Type B pancreatic cell (in vitro differentiated cells): ENCODE results near the gene TMPRSS7. TPM values are rescaled to one million over a fixed set of nuclear protein-coding genes. Genes with fewer than 3 reads are reported as not detected.
A peak's percentile ranks its signal among the peaks of the same experiment; 100 is the strongest.
"Not testable (repeated sequence)": the region's sequence is repeated elsewhere in the genome, so short reads cannot be mapped to it uniquely, and the experiment has no call there.

Source experiments
- DNase-seq: peaks from one replicate; pipeline ENCODE4 v3.0.0; 2021; ENCODE audit warnings: mixed read lengths; ENCODE audit not compliant: unreplicated experiment; ENCODE audit errors: extremely low spot score
- H3K27ac Mint-ChIP-seq: 2 replicates; pipeline ENCODE4 v1.8.0; 2021; ENCODE audit warnings: mild to moderate bottlenecking, mixed read lengths
- H3K27me3 Mint-ChIP-seq: 2 replicates; pipeline ENCODE4 v1.8.0; 2021; ENCODE audit warnings: mixed read lengths
- H3K36me3 Mint-ChIP-seq: 2 replicates; pipeline ENCODE4 v1.8.0; 2021; ENCODE audit warnings: mixed read lengths
- H3K4me1 Mint-ChIP-seq: one replicate; pipeline ENCODE4 v1.8.0; 2021; ENCODE audit warnings: mixed read lengths; ENCODE audit not compliant: unreplicated experiment
- H3K4me3 Mint-ChIP-seq: 2 replicates; pipeline ENCODE4 v1.8.0; 2021; ENCODE audit warnings: mild to moderate bottlenecking, mixed read lengths
- H3K9me3 Mint-ChIP-seq: 2 replicates; pipeline ENCODE4 v1.8.0; 2021; ENCODE audit warnings: mixed read lengths
- total RNA-seq: library from RNA; stranded (reverse); gene quantifications from 2 replicates; pipeline ENCODE4 v1.2.1, GENCODE V29; 2021; ENCODE audit warnings: low replicate concordance
- TF ChIP-seq, protein P1 (sequence below): fragments of 200-600 bp; sonication (generic); conservative IDR thresholded peaks from 2 replicates; pipeline ENCODE4 v1.5.0; 2021; ENCODE audit warnings: antibody characterized with exemption, mild to moderate bottlenecking

The TMPRSS7 gene
- total RNA-seq, 1 donor from 2014 or later, result 0.48 TPM

DNA sequence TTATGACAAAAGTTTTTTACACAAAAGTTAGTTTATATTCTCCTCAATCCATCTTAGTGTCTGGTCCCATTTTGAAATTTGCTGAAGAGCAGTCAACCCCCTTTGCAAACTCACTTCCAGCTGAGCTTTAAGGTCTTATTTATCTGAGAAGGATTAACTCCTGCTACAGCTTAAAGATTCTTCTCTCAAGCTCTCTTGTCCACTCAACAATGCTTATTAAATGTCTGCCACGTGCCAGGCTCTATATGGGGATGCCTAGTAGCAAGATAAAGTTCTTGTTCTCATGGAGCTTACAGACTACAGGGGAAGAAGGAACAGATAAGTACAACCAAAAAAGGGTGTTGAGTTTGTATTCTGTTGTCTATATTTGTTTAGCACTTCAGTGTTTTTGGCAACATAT is 18.7 kb downstream of the TMPRSS7 start:
- no peak overlapping the region for H3K27ac Mint-ChIP-seq
- H3K4me1 Mint-ChIP-seq, result no peaks in the 10 kb centered on the region
- no peak for DNase-seq
- no peaks in the 10 kb centered on the region for H3K9me3 Mint-ChIP-seq
- no peaks in the 10 kb centered on the region for H3K36me3 Mint-ChIP-seq
- TF ChIP-seq, protein P1, sequence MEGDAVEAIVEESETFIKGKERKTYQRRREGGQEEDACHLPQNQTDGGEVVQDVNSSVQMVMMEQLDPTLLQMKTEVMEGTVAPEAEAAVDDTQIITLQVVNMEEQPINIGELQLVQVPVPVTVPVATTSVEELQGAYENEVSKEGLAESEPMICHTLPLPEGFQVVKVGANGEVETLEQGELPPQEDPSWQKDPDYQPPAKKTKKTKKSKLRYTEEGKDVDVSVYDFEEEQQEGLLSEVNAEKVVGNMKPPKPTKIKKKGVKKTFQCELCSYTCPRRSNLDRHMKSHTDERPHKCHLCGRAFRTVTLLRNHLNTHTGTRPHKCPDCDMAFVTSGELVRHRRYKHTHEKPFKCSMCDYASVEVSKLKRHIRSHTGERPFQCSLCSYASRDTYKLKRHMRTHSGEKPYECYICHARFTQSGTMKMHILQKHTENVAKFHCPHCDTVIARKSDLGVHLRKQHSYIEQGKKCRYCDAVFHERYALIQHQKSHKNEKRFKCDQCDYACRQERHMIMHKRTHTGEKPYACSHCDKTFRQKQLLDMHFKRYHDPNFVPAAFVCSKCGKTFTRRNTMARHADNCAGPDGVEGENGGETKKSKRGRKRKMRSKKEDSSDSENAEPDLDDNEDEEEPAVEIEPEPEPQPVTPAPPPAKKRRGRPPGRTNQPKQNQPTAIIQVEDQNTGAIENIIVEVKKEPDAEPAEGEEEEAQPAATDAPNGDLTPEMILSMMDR, result no peak
- H3K4me3 Mint-ChIP-seq, result no peak overlapping the region
- H3K27me3 Mint-ChIP-seq, result peaks cover 3% of the 10 kb centered on the region

DNA sequence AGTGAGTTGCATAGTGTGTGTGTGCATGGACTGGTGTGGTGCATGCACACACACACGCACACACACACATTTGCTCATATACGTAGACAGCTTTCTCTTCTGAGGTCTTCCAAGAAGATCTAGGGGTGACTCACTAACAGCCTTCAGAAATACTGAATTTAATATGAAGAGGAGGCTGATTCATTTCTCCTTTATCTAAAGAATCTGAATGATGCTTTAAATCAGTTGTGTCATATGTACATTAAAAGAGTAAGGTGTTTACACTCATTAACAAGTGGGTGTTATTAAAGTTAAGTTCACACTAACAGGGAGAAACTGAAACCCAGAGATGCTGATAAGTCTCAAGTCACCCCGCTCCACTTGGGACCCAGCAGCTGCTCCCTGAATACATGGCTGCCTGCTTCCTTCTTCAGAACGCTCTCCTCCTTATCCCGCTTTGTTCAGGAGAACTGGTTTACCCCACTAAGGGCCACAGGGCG is 22.0 kb downstream of the TMPRSS7 start:
- TF ChIP-seq, protein P1, result no peak
- DNase-seq, result no peak
- H3K36me3 Mint-ChIP-seq, result no peaks in the 10 kb centered on the region
- H3K4me3 Mint-ChIP-seq, result no peak overlapping the region
- no peaks in the 10 kb centered on the region for H3K9me3 Mint-ChIP-seq
- H3K27me3 Mint-ChIP-seq, result peaks cover 3% of the 10 kb centered on the region
- no peak overlapping the region for H3K27ac Mint-ChIP-seq
- H3K4me1 Mint-ChIP-seq, result peaks cover 5% of the 10 kb centered on the region

DNA sequence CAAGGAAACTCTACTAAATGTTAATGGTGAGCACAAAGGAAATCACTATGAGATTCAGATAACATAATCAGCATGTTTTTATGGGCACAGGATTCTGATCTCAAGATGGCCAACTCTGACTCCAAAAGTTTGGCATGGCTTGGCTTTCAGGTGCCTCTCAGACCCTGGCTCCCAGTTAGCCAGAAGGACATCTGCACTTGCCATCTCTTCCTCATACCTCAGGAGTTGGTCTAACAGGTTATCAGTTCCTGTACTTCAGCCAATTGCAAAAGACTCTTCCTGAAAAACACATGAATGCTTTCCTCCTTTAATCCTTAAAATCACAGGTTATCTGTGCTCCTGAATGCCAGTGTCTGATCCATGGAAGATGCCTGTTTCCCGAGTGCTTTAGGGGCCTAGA is 25.0 kb downstream of the TMPRSS7 start:
- DNase-seq, result no peak
- Mint-ChIP-seq H3K9me3 (no peaks in the 10 kb centered on the region), H3K4me3 (no peak overlapping the region), H3K36me3 (no peaks in the 10 kb centered on the region), H3K27ac (peak overlapping the region; percentile 12), H3K4me1 (peaks cover 5% of the 10 kb centered on the region), H3K27me3 (peaks cover 3% of the 10 kb centered on the region)
- TF ChIP-seq, protein P1, result no peak

DNA sequence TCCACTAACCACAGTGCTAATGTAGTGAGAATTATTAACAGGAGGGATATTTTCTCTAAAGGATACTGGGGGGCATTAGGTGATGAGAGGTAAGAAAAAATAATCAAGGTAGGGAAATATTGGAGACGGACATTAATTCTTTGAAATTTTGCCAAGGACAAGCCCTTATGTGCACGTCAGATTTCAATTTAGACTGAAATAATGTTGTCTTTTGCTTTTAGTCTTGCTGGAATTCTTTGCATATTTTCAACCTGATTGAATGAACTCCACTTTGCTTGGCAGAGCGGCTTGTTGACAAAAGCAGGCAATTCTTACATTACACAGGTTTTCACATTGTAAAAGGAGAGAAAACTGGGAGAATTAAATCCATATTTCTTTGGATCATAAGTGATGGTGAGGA is 26.6 kb downstream of the TMPRSS7 start:
- H3K27me3 Mint-ChIP-seq, result peaks cover 3% of the 10 kb centered on the region
- no peaks in the 10 kb centered on the region for H3K9me3 Mint-ChIP-seq
- H3K4me1 Mint-ChIP-seq, result peaks cover 5% of the 10 kb centered on the region
- H3K27ac Mint-ChIP-seq, result peak overlapping the region; percentile 12
- H3K4me3 Mint-ChIP-seq, result no peak overlapping the region
- TF ChIP-seq, protein P1, result no peak
- DNase-seq, result no peak
- no peaks in the 10 kb centered on the region for H3K36me3 Mint-ChIP-seq

DNA sequence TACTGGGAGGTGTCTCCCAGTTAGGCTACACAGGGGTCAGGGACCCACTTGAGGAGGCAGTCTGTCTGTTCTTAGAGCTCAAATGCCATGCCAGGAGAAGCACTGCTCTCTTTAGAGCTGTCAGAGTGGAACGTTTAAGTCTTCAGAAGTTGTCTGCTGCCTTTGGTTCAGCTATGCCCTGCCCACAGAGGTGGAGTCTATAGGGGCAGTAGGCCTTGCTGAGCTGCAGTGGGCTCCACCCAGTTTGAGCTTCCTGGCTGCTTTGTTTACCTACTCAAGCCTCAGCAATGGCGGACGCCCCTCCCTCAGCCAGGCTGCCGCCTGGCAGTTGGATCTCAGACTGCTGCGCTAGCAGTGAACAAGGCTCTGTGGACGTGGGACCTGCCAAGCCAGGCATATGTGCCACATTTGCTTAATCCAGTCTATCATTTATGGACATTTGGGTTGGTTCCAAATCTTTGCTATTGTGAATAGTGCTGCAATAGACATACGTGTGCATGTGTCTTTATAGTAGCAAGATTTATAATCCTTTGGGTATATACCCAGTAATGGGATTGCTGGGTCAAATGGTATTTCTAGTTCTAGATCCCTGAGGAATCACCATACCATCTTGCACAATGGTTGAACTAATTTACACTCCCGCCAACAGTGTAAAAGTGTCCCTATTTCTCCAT is 38.0 kb downstream of the TMPRSS7 start:
- DNase-seq, H3K27ac Mint-ChIP-seq, H3K27me3 Mint-ChIP-seq, H3K36me3 Mint-ChIP-seq, H3K4me3 Mint-ChIP-seq, H3K4me1 Mint-ChIP-seq, H3K9me3 Mint-ChIP-seq: not testable (repeated sequence)

DNA sequence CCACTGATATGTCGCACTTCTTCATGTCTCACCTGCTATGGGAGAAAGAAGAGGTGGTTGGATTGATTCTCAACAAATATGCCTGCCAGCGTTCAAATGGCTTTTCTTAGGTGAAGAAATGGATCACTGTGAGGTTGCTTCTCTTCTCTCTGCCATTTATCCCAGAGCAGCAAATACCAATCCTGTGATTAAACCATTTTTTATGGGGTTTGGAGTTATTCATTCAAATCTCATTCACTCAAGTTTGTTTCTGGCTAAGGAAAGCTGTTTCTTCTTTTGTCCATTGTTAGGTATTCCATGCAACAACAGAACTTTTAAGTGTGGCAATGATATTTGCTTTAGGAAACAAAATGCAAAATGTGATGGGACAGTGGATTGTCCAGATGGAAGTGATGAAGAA is 39.5 kb downstream of the TMPRSS7 start:
- H3K27me3 Mint-ChIP-seq, result no peaks in the 10 kb centered on the region
- TF ChIP-seq, protein P1, result no peak
- H3K36me3 Mint-ChIP-seq, result no peaks in the 10 kb centered on the region
- peak overlapping the region; percentile 97 for H3K27ac Mint-ChIP-seq
- peaks cover 10% of the 10 kb centered on the region for H3K4me1 Mint-ChIP-seq
- H3K9me3 Mint-ChIP-seq, result peaks cover 4% of the 10 kb centered on the region
- H3K4me3 Mint-ChIP-seq, result no peak overlapping the region
- no peak for DNase-seq
